Spleen (tissue), 11 donors: ENCODE data around the gene TEX29. TPM values are rescaled to one million over a fixed set of nuclear protein-coding genes. Genes with fewer than 3 reads are reported as not detected.
A peak's percentile ranks its signal among the peaks of the same experiment; 100 is the strongest.

Source experiments
- DNase-seq: peaks from one replicate; pipeline ENCODE4 v3.0.0-alpha.2; 2020
- H3K27ac ChIP-seq, 8 donors: fragments of 200-600 bp; sonication (generic) in 7 of 8; 1 replicate in 4 of 8; 2 replicates in 4 of 8; pipeline versions ENCODE4 v1.5.0 to v1.8.0; 2016 to 2021; ENCODE audit warnings: inconsistent platforms in 4 of 8, mild to moderate bottlenecking in 4 of 8, moderate library complexity in 1 of 8
- H3K27me3 ChIP-seq, 7 donors: fragments of 200-600 bp; sonication (generic) in 6 of 7; replicated peaks in 1 of 7; 1 replicate in 4 of 7; 2 replicates in 3 of 7; pipeline versions ENCODE4 v1.5.0 to v1.8.0; 2016 to 2021; ENCODE audit warnings: inconsistent platforms in 3 of 7, mild to moderate bottlenecking in 1 of 7
- H3K36me3 ChIP-seq, 6 donors: fragments of 200-600 bp; sonication (generic) in 5 of 6; 1 replicate in 4 of 6; 2 replicates in 2 of 6; pipeline versions ENCODE4 v1.5.0 to v1.8.0; 2016 to 2021; ENCODE audit warnings: inconsistent platforms in 2 of 6
- H3K4me1 ChIP-seq, 6 donors: fragments of 200-600 bp; sonication (generic) in 5 of 6; 1 replicate in 3 of 6; 2 replicates in 3 of 6; pipeline versions ENCODE4 v1.5.0 to v1.8.0; 2016 to 2021; ENCODE audit warnings: inconsistent platforms in 3 of 6
- H3K4me3 ChIP-seq, 8 donors: fragments of 200-600 bp; sonication (generic) in 7 of 8; 1 replicate in 4 of 8; 2 replicates in 4 of 8; pipeline versions ENCODE4 v1.5.0 to v1.8.0; 2016 to 2021; ENCODE audit warnings: inconsistent platforms in 4 of 8, mild to moderate bottlenecking in 4 of 8, moderate library complexity in 2 of 8
- H3K9me3 ChIP-seq, 8 donors: fragments of 200-600 bp; sonication (generic) in 7 of 8; 1 replicate in 4 of 8; 2 replicates in 4 of 8; pipeline versions ENCODE4 v1.5.0 to v1.8.0; 2016 to 2021; ENCODE audit warnings: inconsistent platforms in 4 of 8
- CTCF ChIP-seq, 11 experiments: fragments of 200-600 bp in 7 of 11; fragments of 450-650 bp in 4 of 11; sonication (generic) in 4 of 11; IDR thresholded peaks in 8 of 11; conservative IDR thresholded peaks in 3 of 11; 1 replicate in 7 of 11; 2 replicates in 4 of 11; pipeline versions ENCODE4 v1.4.0 to v1.8.0; 2016 to 2021; ENCODE audit warnings: antibody characterized with exemption in 11 of 11, inconsistent platforms in 4 of 11, mild to moderate bottlenecking in 1 of 11
- POLR2A ChIP-seq, 3 donors: fragments of 450-650 bp; IDR thresholded peaks; one replicate each; pipeline ENCODE4 v1.5.1; 2017; ENCODE audit warnings: antibody characterized with exemption in 3 of 3, mild to moderate bottlenecking in 1 of 3
- POLR2AphosphoS5 ChIP-seq, 3 donors: sonication (generic); formaldehyde crosslinking; IDR thresholded peaks; one replicate each; pipeline ENCODE4 v1.5.1; 2017; ENCODE audit warnings: antibody characterized with exemption in 3 of 3
- WGBS, 5 donors: extraction: QIAGEN DNeasy Blood & Tissue Kit in 3 of 5; methylation state at CpG; one replicate each; pipeline versions ENCODE4 v1.1.5 to v1.1.7; 2013 to 2018; 5-methylcytosine and 5-hydroxymethylcytosine counted together
- intact Hi-C: fragments of 100-400 bp; cut with DNase I; formaldehyde crosslinking; loops from one replicate; pipeline ENCODE4 v1.15.0; 2023; ENCODE audit warnings: low total_unique reads
- polyA plus RNA-seq, 3 donors: library from polyadenylated mRNA; stranded (reverse); fragments of 200-250 nt; gene quantifications; one replicate each; pipeline ENCODE4 v1.2.1, GENCODE V29; 2013
- total RNA-seq, 7 donors: library from RNA; depleted of rRNA in 3 of 7; stranded (reverse); fragments of >200 nt in 3 of 7; fragmentation: NEBNext Ultra II Directional in 4 of 7; extraction: Animal tissue kit (Norgen Biotek cat#: 25700) in 4 of 7; gene quantifications; one replicate each; pipeline versions ENCODE4 v1.1.0 to v1.2.1, GENCODE V29; 2016 to 2021
- donor health status: healthy with polysubstance abuse.
- donor health status: DM: no; HTN: no; CAD: no; lungs with moderate emphysema.
- donor health status: DM: no; HTN: no; CAD: no.
- donor health status: Bipolar disorder and iron deficiency.
- donor health status: healthy.
- donor health status: DM: no; HTN: no; CAD: no.
- donor health status: DM: yes; HTN: yes; CAD: no.

TEX29 gene
- total and polyA plus RNA-seq, 10 donors: 0.54 to 1.7 (median 0.70) TPM; not detected in 4

- Histone ChIP-seq H3K27ac (no peak overlapping the region), H3K36me3 (peaks cover 0 to 48% (median 13%) of the 10 kb centered on the region in 6 donors)
Measured at GRCh38 chr13:111315347-111315995, 5.0 kb upstream of the TEX29 start.

GRCh38 chr13:111316161-111316730 lies 4.2 kb upstream of the TEX29 start:
- WGBS, 5 donors: 65 to 80% (median 79%) methylated on average over 12 of the region's 12 CpGs
- Histone ChIP-seq H3K36me3 (peaks cover 0 to 46% (median 13%) of the 10 kb centered on the region in 6 donors), H3K27me3 (no peaks in the 10 kb centered on the region), H3K4me3 (no peak overlapping the region), H3K27ac (no peak overlapping the region), H3K4me1 (no peaks in the 10 kb centered on the region), H3K9me3 (peaks cover 0 to 24% (median 17%) of the 10 kb centered on the region in 8 donors)
- TF ChIP-seq POLR2AphosphoS5 (IDR thresholded peaks at IDR 0.05) (peak in 2 of 3 donors; percentile 12 to 34), POLR2A (IDR thresholded peaks at IDR 0.05) (no peak)
- no peak for DNase-seq
- intact Hi-C loops: no loop called here

More at GRCh38 chr13:111315347-111315995, 5.0 kb upstream of the TEX29 start:
- TF ChIP-seq POLR2AphosphoS5 (IDR thresholded peaks at IDR 0.05) (no peak), CTCF (IDR thresholded peaks at IDR 0.05 in 8 of 11, conservative IDR thresholded peaks at IDR 0.05 in 3 of 11) (no peak), POLR2A (IDR thresholded peaks at IDR 0.05) (no peak)
- H3K27me3 ChIP-seq: no peaks in the 10 kb centered on the region
- H3K4me1 ChIP-seq: no peaks in the 10 kb centered on the region
- WGBS, 5 donors: 91 to 97% (median 95%) methylated on average over 13 to 15 of the region's 15 CpGs
- H3K4me3 ChIP-seq: no peak overlapping the region
- no peak for DNase-seq
- H3K9me3 ChIP-seq: peaks cover 0 to 27% (median 17%) of the 10 kb centered on the region in 8 donors
- intact Hi-C loops: no loop called here

- Histone ChIP-seq H3K27me3 (no peaks in the 10 kb centered on the region), H3K36me3 (peaks cover 0 to 37% (median 13%) of the 10 kb centered on the region in 6 donors), H3K4me3 (no peak overlapping the region), H3K4me1 (no peaks in the 10 kb centered on the region), H3K9me3 (peaks cover 0 to 16% (median 12%) of the 10 kb centered on the region in 8 donors), H3K27ac (no peak overlapping the region)
- 89 to 97% (median 95%) methylated on average over 14 of the region's 14 CpGs for WGBS, 5 donors
- TF ChIP-seq POLR2A (IDR thresholded peaks at IDR 0.05): no peak
- TF ChIP-seq POLR2AphosphoS5 (IDR thresholded peaks at IDR 0.05): peak in 1 of 3 donors; percentile 22
- intact Hi-C loops: no loop called here
- no peak for DNase-seq
Measured at GRCh38 chr13:111317042-111317550, 3.3 kb upstream of the TEX29 start.

- WGBS, 5 donors: 87 to 94% (median 89%) methylated on average over 25 to 29 of the region's 29 CpGs
- intact Hi-C loops: no loop called here
Measured at GRCh38 chr13:111317571-111318345, 2.7 kb upstream of the TEX29 start.

More at GRCh38 chr13:111317571-111318345, 2.7 kb upstream of the TEX29 start:
- Histone ChIP-seq H3K4me1 (no peaks in the 10 kb centered on the region), H3K27ac (no peak overlapping the region), H3K36me3 (peaks cover 0 to 31% (median 9%) of the 10 kb centered on the region in 6 donors), H3K9me3 (peaks cover 0 to 9% (median 5%) of the 10 kb centered on the region in 8 donors), H3K4me3 (no peak overlapping the region), H3K27me3 (no peaks in the 10 kb centered on the region)
- no peak for DNase-seq
- TF ChIP-seq POLR2AphosphoS5 (IDR thresholded peaks at IDR 0.05) (no peak), CTCF (IDR thresholded peaks at IDR 0.05 in 8 of 11, conservative IDR thresholded peaks at IDR 0.05 in 3 of 11) (no peak), POLR2A (IDR thresholded peaks at IDR 0.05) (no peak)
